ENCODE measurements around the gene OR6S1. TPM values are rescaled to one million over a fixed set of nuclear protein-coding genes. Genes with fewer than 3 reads are reported as not detected.
A peak's percentile ranks its signal among the peaks of the same experiment; 100 is the strongest.

OR6S1 gene
- total RNA-seq, 1 donor from 2014 or later, result not detected

GRCh38 chr14:20632831-20633691 is 8.4 kb downstream of the OR6S1 start:
- DNase-seq (ENCODE audit: extremely low spot score in 2 of 2), result no peak
- Histone ChIP-seq H3K9me3 (no peaks in the 10 kb centered on the region), H3K27ac (no peak overlapping the region), H3K4me1 (peaks cover 25% of the 10 kb centered on the region), H3K27me3 (no peaks in the 10 kb centered on the region), H3K36me3 (no peaks in the 10 kb centered on the region), H3K4me3 (peak overlapping the region; percentile 30 to 32)
- TF ChIP-seq POLR2A (IDR thresholded peaks at IDR 0.05) (no peak), POLR2AphosphoS5 (IDR thresholded peaks at IDR 0.05; ENCODE audit: insufficient read depth in 1 of 2, low read depth in 1 of 2) (peak in 1 of 2 donors; percentile 27)
- TF ChIP-seq, protein P1, sequence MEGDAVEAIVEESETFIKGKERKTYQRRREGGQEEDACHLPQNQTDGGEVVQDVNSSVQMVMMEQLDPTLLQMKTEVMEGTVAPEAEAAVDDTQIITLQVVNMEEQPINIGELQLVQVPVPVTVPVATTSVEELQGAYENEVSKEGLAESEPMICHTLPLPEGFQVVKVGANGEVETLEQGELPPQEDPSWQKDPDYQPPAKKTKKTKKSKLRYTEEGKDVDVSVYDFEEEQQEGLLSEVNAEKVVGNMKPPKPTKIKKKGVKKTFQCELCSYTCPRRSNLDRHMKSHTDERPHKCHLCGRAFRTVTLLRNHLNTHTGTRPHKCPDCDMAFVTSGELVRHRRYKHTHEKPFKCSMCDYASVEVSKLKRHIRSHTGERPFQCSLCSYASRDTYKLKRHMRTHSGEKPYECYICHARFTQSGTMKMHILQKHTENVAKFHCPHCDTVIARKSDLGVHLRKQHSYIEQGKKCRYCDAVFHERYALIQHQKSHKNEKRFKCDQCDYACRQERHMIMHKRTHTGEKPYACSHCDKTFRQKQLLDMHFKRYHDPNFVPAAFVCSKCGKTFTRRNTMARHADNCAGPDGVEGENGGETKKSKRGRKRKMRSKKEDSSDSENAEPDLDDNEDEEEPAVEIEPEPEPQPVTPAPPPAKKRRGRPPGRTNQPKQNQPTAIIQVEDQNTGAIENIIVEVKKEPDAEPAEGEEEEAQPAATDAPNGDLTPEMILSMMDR (IDR thresholded peaks at IDR 0.05), result no peak
- intact Hi-C loops (cut with DNase I), result loop anchor here (5.0 kb wide), 1 partner anchor 49 kb away; the partner anchor contains the start of gene RNASE4

DNA sequence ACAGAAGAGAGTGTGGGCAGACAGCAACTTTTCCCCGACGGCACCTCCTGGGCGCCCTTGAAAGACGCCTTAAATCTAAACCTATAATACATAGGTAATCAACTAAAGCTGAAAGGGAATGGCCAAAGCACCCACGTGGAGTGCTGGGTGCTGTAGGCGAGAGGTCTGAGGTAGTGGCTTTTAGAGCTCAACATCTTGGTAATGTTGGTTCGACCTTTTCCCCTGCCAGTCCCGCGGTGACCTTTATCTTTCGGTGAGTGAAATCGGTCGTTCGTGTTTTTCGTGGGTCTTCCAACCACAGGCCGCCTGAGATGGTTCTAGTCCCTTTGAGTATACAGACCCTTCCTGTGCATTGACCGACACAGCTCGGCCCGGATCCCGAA is 9.1 kb downstream of the OR6S1 start:
- no peaks in the 10 kb centered on the region for H3K9me3 ChIP-seq
- no peaks in the 10 kb centered on the region for H3K27me3 ChIP-seq
- no peaks in the 10 kb centered on the region for H3K36me3 ChIP-seq
- peak overlapping the region; percentile 30 to 32 for H3K4me3 ChIP-seq
- H3K27ac ChIP-seq, result no peak overlapping the region
- DNase-seq (ENCODE audit: extremely low spot score in 2 of 2), result no peak
- peaks cover 25% of the 10 kb centered on the region for H3K4me1 ChIP-seq
- intact Hi-C loops (cut with DNase I), result loop anchor here (5.0 kb wide), 1 partner anchor 50 kb away; the partner anchor contains the start of gene RNASE4
- TF ChIP-seq, protein P1 (IDR thresholded peaks at IDR 0.05), result no peak
- TF ChIP-seq POLR2AphosphoS5 (IDR thresholded peaks at IDR 0.05; ENCODE audit: insufficient read depth in 1 of 2, low read depth in 1 of 2), result no peak
- no peak for TF ChIP-seq POLR2A (IDR thresholded peaks at IDR 0.05)

GRCh38 chr14:20631880-20632389 is 9.6 kb downstream of the OR6S1 start:
- no peak for DNase-seq (ENCODE audit: extremely low spot score in 2 of 2)

DNA sequence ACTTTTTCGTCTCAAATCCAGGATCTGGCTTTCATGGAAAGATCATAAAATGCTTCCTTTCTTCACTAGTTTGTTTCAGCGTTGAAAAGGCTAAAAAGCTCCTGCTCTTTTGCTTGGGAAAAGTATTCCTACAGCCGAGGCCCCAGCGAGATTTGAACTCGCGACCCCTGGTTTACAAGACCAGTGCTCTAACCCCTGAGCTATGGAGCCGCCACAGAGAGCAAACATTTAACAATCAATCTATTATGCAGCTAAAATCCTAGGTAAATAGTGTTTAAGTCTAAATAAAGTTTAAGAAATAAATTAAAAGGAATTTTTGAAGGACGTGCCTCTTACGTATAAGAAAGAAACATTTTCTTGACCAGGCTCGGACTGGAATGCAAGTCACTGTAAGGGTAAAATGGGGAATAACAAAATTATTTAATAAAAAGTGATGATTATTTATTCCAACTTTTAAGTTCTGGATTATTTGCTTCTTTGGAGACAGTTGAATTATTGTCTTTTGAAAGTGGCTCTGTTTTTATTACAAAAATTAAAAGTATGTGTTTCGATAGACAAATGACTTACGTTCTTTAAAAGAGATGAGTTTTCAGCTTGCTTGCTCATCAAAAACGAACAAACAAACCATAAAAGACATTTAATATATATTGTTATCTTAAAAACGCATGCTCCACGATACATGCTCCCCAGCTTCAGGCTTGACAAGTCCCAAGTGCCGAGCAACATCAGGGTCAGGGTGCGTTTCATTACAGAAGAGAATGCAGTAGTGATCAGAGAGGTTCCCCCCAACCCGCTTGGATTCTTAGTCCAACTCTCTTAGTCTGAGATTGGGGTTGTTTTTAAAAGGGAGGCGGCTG is 10.2 kb downstream of the OR6S1 start:
- H3K27ac ChIP-seq, result peak overlapping the region; percentile 25
- H3K9me3 ChIP-seq, result no peaks in the 10 kb centered on the region
- no peak for DNase-seq (ENCODE audit: extremely low spot score in 2 of 2)
- peaks cover 35% of the 10 kb centered on the region for H3K4me1 ChIP-seq
- intact Hi-C loops (cut with DNase I), result loop anchor here (5.0 kb wide), 1 partner anchor 51 kb away; the partner anchor contains the start of gene RNASE4
- H3K4me3 ChIP-seq, result peak overlapping the region; percentile 30 to 45
- H3K27me3 ChIP-seq, result no peaks in the 10 kb centered on the region
- H3K36me3 ChIP-seq, result no peaks in the 10 kb centered on the region
- TF ChIP-seq POLR2A (IDR thresholded peaks at IDR 0.05), result no peak
- TF ChIP-seq, protein P1 (IDR thresholded peaks at IDR 0.05), result no peak
- peak in 1 of 2 donors; percentile 51 for TF ChIP-seq POLR2AphosphoS5 (IDR thresholded peaks at IDR 0.05; ENCODE audit: insufficient read depth in 1 of 2, low read depth in 1 of 2)

More at GRCh38 chr14:20631880-20632389, 9.6 kb downstream of the OR6S1 start:
- H3K27me3 ChIP-seq, result no peaks in the 10 kb centered on the region
- TF ChIP-seq, protein P1 (IDR thresholded peaks at IDR 0.05), result no peak
- TF ChIP-seq POLR2AphosphoS5 (IDR thresholded peaks at IDR 0.05; ENCODE audit: insufficient read depth in 1 of 2, low read depth in 1 of 2) (no peak), POLR2A (IDR thresholded peaks at IDR 0.05) (no peak)
- intact Hi-C loops (cut with DNase I), result loop anchor here (5.0 kb wide), 1 partner anchor 50 kb away; the partner anchor contains the start of gene RNASE4
- peaks cover 28% of the 10 kb centered on the region for H3K4me1 ChIP-seq
- H3K27ac ChIP-seq, result no peak overlapping the region
- peak overlapping the region; percentile 30 to 32 for H3K4me3 ChIP-seq
- no peaks in the 10 kb centered on the region for H3K36me3 ChIP-seq
- no peaks in the 10 kb centered on the region for H3K9me3 ChIP-seq

All from vagina (tissue), 2 donors.